ENCODE measurements around the gene CCNC.

Gene CCNC

GRCh38 chr6:99589290-99589672, 20.8 kb upstream of the CCNC start (continued):
- TF ChIP-seq, protein P1, sequence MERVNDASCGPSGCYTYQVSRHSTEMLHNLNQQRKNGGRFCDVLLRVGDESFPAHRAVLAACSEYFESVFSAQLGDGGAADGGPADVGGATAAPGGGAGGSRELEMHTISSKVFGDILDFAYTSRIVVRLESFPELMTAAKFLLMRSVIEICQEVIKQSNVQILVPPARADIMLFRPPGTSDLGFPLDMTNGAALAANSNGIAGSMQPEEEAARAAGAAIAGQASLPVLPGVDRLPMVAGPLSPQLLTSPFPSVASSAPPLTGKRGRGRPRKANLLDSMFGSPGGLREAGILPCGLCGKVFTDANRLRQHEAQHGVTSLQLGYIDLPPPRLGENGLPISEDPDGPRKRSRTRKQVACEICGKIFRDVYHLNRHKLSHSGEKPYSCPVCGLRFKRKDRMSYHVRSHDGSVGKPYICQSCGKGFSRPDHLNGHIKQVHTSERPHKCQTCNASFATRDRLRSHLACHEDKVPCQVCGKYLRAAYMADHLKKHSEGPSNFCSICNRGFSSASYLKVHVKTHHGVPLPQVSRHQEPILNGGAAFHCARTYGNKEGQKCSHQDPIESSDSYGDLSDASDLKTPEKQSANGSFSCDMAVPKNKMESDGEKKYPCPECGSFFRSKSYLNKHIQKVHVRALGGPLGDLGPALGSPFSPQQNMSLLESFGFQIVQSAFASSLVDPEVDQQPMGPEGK (tag by site-specific recombination; IDR thresholded peaks at IDR 0.05), result peak; percentile 65
- TF ChIP-seq ZNF2 (tag by site-specific recombination; IDR thresholded peaks at IDR 0.05), result no peak
- TF ChIP-seq ZSCAN23 (tag by site-specific recombination; IDR thresholded peaks at IDR 0.05), result no peak
- TF ChIP-seq ZNF10 (tag by site-specific recombination; IDR thresholded peaks at IDR 0.05), result no peak
- TF ChIP-seq ZNF768 (tag by site-specific recombination; IDR thresholded peaks at IDR 0.05), result no peak

DNA sequence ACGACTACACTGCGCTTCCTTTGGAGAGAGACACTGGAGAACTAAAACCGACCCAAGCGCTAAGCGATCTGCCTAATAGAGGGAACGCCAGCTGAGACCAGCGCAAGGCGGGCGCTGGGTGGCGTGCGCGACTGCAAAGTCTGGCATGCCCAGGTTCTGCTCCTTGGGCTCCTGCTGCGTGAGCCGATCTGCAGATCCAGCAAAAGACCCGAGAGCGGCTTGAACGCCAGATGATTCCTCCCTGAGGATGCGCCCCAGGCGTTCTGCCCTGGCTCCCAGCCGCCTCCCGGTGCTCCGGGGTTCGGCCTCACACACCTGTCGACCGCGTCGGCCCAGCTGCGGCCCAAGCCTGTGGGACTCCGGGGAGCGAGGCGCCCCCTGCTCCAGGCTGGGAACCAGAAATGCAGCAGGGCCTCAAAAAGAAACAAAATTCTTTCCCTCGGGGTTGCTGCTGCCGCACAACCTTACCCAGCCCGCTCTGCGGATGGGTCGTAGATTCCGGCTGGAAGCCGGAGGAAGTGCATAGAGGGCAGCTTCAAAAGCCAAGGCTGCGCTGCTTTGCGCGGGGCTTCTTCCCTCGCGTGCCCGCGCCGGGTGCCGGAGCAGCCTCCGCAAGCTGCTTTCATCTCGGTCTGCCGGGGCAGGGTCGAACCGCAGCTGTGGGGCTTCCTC, 20.3 kb upstream of the CCNC start:
- no peaks in the 10 kb centered on the region for H3K9me3 ChIP-seq (ENCODE audit: control insufficient read depth, insufficient read depth, low read depth, low read length)
- peak overlapping the region; percentile 51 for H3K4me3 ChIP-seq (ENCODE audit: low read depth, low read length)
- no peaks in the 10 kb centered on the region for H3K36me3 ChIP-seq (ENCODE audit: control insufficient read depth in 2 of 2, insufficient read depth in 1 of 2, low read length in 2 of 2)
- ChIA-PET POLR2A (interaction anchor here (0.9 to 2.0 kb wide), 6 partner anchors 15 to 163 kb away, joined by 3 to 29 read pairs (median 4); partner anchors contain the start of genes CCNC and PNISR), CTCF (interaction anchor here (0.6 to 2.7 kb wide), 13 partner anchors 10 to 454 kb away, joined by 3 to 35 read pairs (median 3); no protein-coding TSS in a partner anchor)
- peak overlapping the region; percentile 50; the same call in 1 of the 2 replicates for H3K27ac ChIP-seq (ENCODE audit: extremely low read depth, low read depth, low read length)
- no peaks in the 10 kb centered on the region; the same call in 1 of the 2 replicates for H3K4me1 ChIP-seq (ENCODE audit: control insufficient read depth, insufficient read depth, low read length)
- TF ChIP-seq ZBTB17 (tag by site-specific recombination; IDR thresholded peaks at IDR 0.05) (peak; percentile 98), ZNF558 (tag by site-specific recombination; IDR thresholded peaks at IDR 0.05) (0 out of 2 replicates have a peak, but pooled peaks have one; percentile 67), ZNF610 (tag by site-specific recombination; IDR thresholded peaks at IDR 0.05; ENCODE audit: borderline replicate concordance) (peak; percentile 84), ZNF2 (tag by site-specific recombination; IDR thresholded peaks at IDR 0.05) (peak; percentile 97), ZFP37 (tag by site-specific recombination; IDR thresholded peaks at IDR 0.05) (peak; percentile 92), KLF17 (tag by site-specific recombination; IDR thresholded peaks at IDR 0.05) (peak; percentile 40; the same call in 1 of the 2 replicates), ZNF501 (tag by site-specific recombination; IDR thresholded peaks at IDR 0.05) (peak; percentile 93), ZNF785 (tag by site-specific recombination; IDR thresholded peaks at IDR 0.05) (no peak), INSM2 (tag by site-specific recombination; IDR thresholded peaks at IDR 0.05) (no peak), ZNF18 (tag by site-specific recombination; IDR thresholded peaks at IDR 0.05) (no peak), IKZF3 (tag by site-specific recombination; IDR thresholded peaks at IDR 0.05) (peak; percentile 67), ZXDB (tag by site-specific recombination; IDR thresholded peaks at IDR 0.05) (peak; percentile 60), ZNF16 (tag by site-specific recombination; IDR thresholded peaks at IDR 0.05; ENCODE audit: low read depth) (0 out of 2 replicates have a peak, but pooled peaks have one; percentile 31), ZNF76 (tag by site-specific recombination; IDR thresholded peaks at IDR 0.05; ENCODE audit: borderline replicate concordance, low read depth) (peak; percentile 34; the same call in 1 of the 2 replicates), ZNF623 (tag by site-specific recombination; IDR thresholded peaks at IDR 0.05) (no peak), ZBTB8A (tag by site-specific recombination; IDR thresholded peaks at IDR 0.05) (peak; percentile 87)
- TF ChIP-seq, protein P2, sequence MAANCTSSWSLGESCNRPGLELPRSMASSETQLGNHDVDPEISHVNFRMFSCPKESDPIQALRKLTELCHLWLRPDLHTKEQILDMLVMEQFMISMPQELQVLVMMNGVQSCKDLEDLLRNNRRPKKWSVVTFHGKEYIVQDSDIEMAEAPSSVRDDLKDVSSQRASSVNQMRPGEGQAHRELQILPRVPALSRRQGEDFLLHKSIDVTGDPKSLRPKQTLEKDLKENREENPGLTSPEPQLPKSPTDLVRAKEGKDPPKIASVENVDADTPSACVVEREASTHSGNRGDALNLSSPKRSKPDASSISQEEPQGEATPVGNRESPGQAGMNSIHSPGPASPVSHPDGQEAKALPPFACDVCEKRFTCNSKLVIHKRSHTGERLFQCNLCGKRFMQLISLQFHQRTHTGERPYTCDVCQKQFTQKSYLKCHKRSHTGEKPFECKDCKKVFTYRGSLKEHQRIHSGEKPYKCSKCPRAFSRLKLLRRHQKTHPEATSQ (tag by site-specific recombination; IDR thresholded peaks at IDR 0.05), result 0 out of 2 replicates have a peak, but pooled peaks have one; percentile 29
- TF ChIP-seq, protein P3, sequence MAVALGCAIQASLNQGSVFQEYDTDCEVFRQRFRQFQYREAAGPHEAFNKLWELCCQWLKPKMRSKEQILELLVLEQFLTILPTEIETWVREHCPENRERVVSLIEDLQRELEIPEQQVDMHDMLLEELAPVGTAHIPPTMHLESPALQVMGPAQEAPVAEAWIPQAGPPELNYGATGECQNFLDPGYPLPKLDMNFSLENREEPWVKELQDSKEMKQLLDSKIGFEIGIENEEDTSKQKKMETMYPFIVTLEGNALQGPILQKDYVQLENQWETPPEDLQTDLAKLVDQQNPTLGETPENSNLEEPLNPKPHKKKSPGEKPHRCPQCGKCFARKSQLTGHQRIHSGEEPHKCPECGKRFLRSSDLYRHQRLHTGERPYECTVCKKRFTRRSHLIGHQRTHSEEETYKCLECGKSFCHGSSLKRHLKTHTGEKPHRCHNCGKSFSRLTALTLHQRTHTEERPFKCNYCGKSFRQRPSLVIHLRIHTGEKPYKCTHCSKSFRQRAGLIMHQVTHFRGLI (tag by site-specific recombination; IDR thresholded peaks at IDR 0.05), result peak; percentile 58; the same call in 1 of the 2 replicates
- TF ChIP-seq, protein P4, sequence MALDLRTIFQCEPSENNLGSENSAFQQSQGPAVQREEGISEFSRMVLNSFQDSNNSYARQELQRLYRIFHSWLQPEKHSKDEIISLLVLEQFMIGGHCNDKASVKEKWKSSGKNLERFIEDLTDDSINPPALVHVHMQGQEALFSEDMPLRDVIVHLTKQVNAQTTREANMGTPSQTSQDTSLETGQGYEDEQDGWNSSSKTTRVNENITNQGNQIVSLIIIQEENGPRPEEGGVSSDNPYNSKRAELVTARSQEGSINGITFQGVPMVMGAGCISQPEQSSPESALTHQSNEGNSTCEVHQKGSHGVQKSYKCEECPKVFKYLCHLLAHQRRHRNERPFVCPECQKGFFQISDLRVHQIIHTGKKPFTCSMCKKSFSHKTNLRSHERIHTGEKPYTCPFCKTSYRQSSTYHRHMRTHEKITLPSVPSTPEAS (tag by site-specific recombination; IDR thresholded peaks at IDR 0.05), result 0 out of 2 replicates have a peak, but pooled peaks have one; percentile 21

Measured in HEK293 (cell line).